HEK293 (cell line): ENCODE data around the gene CALHM3.

Experiments used
- CTCF ChIP-seq: fragments of 450-650 bp; formaldehyde crosslinking; IDR thresholded peaks from 2 replicates; pipeline ENCODE4 v1.5.1; 2016; ENCODE audit warnings: missing biosample characterization, missing genetic modification characterization
- ZBTB17 ChIP-seq: fragments of 450-650 bp; formaldehyde crosslinking; IDR thresholded peaks from 2 replicates; pipeline ENCODE4 v1.5.1; 2016; ENCODE audit warnings: missing biosample characterization, missing genetic modification characterization
- ZBTB26 ChIP-seq: fragments of 450-650 bp; formaldehyde crosslinking; optimal IDR thresholded peaks from 2 replicates; pipeline ENCODE3; 2016; ENCODE audit warnings: missing biosample characterization, mild to moderate bottlenecking, missing genetic modification characterization
- ZNF121 ChIP-seq: fragments of 450-650 bp; formaldehyde crosslinking; IDR thresholded peaks from 2 replicates; pipeline ENCODE4 v1.5.1; 2016; ENCODE audit warnings: missing biosample characterization, missing genetic modification characterization
- TF ChIP-seq, protein P1 (sequence below): fragments of 450-650 bp; formaldehyde crosslinking; IDR thresholded peaks from 2 replicates; pipeline ENCODE4 v1.5.1; 2016; ENCODE audit warnings: missing biosample characterization, missing genetic modification characterization, borderline replicate concordance

DNA sequence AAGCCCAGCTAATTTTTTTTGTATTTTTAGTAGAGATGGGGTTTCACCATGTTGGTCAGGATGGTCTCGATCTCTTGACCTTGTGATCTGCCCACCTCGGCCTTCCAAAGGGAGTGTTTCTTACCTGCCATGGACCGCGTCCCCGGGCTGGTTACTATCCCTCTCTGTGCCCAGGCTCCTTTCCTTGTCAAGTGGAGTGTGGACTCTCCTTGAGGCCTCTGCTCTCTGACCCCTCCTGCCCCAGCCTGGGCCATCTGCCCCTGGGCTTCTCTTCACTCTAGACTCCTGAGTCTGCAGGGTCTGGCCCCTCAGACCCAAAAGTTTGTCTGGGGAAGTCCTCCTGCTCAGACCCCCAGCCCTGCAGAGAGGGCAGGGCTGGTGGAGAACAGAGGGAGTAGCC, 35.2 kb upstream of the CALHM3 start:
- TF ChIP-seq CTCF (tag by site-specific recombination) (no peak), ZNF121 (tag by site-specific recombination) (no peak), ZBTB17 (tag by site-specific recombination) (no peak), ZBTB26 (no peak)
- TF ChIP-seq, protein P1, sequence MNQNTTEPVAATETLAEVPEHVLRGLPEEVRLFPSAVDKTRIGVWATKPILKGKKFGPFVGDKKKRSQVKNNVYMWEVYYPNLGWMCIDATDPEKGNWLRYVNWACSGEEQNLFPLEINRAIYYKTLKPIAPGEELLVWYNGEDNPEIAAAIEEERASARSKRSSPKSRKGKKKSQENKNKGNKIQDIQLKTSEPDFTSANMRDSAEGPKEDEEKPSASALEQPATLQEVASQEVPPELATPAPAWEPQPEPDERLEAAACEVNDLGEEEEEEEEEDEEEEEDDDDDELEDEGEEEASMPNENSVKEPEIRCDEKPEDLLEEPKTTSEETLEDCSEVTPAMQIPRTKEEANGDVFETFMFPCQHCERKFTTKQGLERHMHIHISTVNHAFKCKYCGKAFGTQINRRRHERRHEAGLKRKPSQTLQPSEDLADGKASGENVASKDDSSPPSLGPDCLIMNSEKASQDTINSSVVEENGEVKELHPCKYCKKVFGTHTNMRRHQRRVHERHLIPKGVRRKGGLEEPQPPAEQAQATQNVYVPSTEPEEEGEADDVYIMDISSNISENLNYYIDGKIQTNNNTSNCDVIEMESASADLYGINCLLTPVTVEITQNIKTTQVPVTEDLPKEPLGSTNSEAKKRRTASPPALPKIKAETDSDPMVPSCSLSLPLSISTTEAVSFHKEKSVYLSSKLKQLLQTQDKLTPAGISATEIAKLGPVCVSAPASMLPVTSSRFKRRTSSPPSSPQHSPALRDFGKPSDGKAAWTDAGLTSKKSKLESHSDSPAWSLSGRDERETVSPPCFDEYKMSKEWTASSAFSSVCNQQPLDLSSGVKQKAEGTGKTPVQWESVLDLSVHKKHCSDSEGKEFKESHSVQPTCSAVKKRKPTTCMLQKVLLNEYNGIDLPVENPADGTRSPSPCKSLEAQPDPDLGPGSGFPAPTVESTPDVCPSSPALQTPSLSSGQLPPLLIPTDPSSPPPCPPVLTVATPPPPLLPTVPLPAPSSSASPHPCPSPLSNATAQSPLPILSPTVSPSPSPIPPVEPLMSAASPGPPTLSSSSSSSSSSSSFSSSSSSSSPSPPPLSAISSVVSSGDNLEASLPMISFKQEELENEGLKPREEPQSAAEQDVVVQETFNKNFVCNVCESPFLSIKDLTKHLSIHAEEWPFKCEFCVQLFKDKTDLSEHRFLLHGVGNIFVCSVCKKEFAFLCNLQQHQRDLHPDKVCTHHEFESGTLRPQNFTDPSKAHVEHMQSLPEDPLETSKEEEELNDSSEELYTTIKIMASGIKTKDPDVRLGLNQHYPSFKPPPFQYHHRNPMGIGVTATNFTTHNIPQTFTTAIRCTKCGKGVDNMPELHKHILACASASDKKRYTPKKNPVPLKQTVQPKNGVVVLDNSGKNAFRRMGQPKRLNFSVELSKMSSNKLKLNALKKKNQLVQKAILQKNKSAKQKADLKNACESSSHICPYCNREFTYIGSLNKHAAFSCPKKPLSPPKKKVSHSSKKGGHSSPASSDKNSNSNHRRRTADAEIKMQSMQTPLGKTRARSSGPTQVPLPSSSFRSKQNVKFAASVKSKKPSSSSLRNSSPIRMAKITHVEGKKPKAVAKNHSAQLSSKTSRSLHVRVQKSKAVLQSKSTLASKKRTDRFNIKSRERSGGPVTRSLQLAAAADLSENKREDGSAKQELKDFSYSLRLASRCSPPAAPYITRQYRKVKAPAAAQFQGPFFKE = no peak
